ENCODE results near the gene EVC2.

- TF ChIP-seq POLR2A (IDR thresholded peaks at IDR 0.05) (no peak), POLR2AphosphoS5 (IDR thresholded peaks at IDR 0.05) (no peak), EP300 (IDR thresholded peaks at IDR 0.05; ENCODE audit: low read depth) (no peak)
Observed at GRCh38 chr4:5757954-5758353, 49.6 kb upstream of the EVC2 start.
